CD4-positive, alpha-beta T cell treated with Interleukin-15 for 4 hours (primary cell): ENCODE measurements around the gene PDYN.
"Not testable (repeated sequence)": the region's sequence is repeated elsewhere in the genome, so short reads cannot be mapped to it uniquely, and the experiment has no call there.

Experiments
- DNase-seq: peaks from one replicate; pipeline ENCODE4 v3.0.0-alpha.2; 2020; ENCODE audit warnings: low spot score

The PDYN gene

DNA sequence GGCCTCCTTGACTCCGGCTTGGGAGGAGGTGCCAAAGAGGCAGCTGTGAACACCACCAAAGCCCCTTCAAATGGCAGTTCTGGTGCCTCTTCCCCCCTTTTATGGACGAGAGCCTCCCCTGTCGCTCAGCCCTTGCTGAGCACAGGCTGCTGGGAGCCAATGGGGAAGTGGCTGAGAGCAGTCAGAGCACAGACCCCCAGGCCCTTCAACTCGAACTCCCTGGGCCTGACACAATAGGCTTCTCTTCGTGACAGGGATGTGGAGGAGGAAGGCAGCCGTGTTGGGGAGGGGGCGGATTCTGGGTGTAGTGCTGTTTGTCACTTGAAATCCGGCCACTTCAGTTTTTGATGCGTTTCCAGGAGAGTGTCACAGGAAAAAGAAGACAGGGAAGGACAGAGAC is at the start of gene PDYN:
Gene PDYN (minus strand): TSS at position 73 of the 400 bp plus-strand sequence. CDS start 10,974 bp downstream, outside the sequence.
- DNase-seq, result no peak

DNA sequence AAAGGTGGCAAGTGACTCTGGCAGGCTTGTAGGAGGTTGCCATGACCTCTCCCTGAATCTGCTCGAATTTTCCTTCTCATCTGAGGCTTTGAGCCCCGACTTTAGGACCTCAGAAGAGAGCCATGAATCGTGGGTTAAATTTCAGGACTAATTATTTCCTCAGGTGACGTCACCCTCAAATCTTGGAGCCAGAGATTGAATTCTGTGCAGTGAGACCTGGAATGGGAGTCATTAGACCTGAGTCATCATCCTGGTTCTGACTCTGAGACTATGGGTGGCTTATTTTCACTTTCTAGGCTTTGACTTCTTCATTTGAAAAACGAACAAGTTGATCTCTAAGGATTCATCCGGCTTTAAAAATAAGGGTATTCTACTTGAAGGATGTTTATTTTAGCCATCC is 48.5 kb upstream of the PDYN start:
- DNase-seq, result no peak

DNA sequence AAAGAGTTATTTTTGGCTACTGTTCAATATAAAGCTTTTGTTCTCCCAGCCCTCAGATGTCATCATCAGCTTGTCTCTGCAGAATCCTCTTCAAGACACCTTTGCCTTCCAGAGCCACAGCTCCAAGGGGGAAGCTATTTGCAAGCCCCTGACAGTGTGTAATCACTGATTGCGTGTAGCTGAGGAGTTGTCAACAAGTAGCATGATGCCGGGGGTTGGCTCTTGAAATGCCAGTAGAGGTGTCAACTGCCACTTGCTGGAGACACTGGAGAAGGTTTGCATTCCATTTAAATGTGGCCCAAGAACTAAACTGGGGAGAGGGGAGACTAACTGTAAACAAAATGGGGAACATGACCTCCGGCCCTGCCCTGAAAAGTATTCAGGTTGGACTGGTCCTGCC is 44.3 kb upstream of the PDYN start:
- no peak for DNase-seq

DNA sequence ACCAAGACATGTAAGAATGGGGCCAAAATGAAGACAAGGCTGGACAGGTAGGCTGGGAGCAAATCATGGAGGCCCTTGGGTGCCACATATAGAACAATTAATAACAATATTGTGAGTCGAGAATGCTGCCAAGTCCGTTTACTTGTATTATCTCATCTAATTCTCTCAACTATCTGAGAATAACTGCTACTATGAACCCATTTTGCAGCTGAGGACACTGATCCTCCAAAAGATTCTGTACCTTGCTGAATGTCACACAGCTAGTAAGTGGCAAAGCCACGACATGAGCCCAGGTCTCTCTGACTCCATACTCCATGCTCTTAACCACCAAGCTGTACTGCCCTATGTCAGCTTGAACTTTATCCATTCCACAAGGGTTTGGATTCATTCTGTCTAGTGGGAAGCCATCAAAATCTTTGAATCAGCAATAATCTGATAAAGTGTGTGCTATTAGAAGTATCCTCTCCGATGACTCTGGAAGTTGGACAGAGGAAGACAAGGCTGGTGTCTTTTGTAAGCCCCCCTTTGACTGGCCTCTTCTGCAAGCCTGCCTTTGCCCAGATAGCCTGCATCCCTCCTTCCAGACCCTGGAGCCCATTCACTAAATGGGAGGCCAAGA is 43.5 kb upstream of the PDYN start:
- DNase-seq, result no peak

DNA sequence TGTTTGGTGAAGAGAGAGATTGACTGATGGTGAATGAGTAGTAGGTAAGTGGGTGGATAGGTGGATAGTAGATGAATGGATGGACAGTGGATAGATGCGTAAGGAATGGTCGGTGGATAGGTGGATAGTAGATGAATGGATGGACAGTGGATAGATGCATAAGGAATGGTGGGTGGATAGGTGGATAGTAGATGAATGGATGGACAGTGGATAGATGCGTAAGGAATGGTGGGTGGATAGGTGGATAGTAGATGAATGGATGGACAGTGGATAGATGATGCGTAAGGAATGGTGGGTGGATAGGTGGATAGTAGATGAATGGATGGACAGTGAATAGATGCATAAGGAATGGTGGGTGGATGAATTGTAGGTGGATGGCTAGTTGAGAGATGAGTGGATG is 42.5 kb upstream of the PDYN start:
- not testable (repeated sequence) for DNase-seq

DNA sequence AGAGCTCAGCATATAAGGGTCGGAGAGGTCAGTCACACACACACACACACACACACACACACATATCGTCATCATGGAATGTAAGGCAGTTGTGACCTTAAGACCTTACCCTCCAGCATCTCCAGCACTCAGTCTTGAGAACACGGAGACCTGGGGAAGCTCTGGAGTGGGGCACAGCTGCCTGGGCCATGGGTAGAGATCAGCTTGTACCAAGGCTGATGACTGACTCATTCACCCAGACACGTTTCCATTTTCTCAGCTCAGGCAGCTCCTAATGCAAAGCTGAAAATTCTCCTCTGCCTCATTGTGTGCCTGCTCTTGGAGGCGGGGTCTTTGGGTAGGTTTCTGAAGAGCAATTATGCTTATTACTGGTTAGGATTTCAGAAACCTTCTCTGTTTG is 38.3 kb upstream of the PDYN start:
- no peak for DNase-seq

DNA sequence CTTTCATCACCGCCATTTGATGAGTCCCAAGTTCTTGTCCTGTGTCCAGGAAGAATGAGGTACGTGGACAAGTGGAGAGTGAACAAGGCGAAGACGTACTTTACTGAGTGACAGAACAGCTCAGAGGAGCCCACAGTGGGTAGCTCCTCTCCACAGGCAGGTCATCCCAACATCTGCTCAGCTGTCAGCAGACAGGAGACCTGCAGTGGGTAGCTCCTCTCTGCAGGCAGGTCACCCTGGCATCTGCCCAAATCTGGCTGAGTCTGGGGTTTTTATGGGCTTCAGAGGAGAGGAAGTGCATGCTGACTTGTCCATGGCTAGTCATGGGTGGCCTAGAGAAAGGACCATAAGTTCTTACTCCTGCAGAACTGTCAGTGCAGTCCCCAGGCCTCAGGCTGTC is 32.7 kb upstream of the PDYN start:
- DNase-seq, result no peak

DNA sequence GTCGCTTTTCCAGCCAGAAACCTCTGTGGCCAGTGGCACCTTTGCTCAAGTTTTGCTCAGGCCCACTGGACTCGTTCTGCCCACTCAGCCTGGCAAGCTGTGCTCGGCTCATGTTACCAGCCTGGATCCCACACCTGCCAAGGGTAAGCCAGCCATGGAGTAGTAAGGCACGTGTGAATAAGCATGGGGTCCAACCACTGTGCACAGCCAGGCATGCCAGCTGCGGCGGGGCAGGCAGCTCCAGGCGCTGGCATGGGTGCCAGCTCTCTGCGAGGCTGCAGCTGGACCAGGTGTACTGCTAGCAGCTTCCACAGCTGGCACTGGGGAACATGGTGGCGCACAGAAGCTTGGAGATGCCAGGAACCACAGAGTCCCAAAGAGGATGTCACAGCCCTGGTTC is 32.1 kb upstream of the PDYN start:
- no peak for DNase-seq

DNA sequence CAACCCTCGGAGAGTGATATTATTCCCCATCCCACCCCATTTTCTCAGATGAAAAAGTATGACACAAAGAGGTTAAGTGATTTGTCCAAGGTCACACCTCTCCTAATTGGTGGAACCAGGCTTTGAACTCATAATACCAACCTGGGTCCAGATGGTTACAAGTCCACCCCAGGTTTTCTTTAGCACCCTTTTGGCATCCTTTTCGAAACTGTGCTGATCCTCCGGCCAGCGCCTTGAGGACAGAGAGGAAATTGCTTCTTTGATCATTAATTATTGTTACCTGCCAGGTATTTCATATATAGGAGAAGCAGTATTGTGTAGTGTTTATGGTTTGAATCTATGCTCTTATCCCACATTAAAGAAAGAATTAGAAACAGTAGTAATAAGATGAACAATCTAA is 29.3 kb upstream of the PDYN start:
- DNase-seq, result no peak

DNA sequence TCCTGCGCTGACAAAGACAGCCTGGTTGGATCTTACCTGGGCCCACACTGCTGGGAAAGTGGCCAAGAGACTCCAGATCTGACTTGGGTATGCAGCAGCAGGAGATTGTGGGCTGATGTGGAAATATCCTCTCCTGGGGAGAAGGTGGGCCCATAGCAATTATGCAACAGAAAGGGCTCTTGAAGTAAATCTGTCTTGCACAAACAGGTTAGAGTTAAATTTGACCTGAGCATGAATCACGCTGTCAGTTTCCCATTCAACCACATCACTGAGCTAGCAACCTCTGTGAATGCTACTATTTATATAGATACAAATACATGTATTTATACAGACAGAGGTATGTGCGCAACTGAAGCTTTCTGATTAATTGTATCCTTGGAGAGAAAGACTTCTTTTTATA is 28.3 kb upstream of the PDYN start:
- no peak for DNase-seq

DNA sequence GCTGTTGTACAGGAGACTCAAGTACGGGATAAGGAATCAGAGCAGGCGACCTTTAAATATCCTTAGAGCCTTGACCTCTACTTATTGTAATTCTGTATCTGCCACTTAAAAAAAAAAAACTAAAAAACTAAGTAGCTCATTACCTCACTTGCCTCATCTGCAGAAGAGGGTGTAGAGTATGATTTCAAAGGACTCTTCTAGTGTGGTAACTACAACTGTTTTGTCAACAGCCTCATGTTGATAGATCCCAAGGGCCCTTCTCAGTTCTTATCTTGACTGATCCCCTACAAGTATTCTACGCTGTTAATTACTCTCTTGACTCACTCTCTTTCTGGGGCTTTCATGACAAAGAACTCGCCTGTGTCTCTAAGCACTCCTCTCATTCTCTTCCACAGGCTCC is 16.7 kb upstream of the PDYN start:
- no peak for DNase-seq

DNA sequence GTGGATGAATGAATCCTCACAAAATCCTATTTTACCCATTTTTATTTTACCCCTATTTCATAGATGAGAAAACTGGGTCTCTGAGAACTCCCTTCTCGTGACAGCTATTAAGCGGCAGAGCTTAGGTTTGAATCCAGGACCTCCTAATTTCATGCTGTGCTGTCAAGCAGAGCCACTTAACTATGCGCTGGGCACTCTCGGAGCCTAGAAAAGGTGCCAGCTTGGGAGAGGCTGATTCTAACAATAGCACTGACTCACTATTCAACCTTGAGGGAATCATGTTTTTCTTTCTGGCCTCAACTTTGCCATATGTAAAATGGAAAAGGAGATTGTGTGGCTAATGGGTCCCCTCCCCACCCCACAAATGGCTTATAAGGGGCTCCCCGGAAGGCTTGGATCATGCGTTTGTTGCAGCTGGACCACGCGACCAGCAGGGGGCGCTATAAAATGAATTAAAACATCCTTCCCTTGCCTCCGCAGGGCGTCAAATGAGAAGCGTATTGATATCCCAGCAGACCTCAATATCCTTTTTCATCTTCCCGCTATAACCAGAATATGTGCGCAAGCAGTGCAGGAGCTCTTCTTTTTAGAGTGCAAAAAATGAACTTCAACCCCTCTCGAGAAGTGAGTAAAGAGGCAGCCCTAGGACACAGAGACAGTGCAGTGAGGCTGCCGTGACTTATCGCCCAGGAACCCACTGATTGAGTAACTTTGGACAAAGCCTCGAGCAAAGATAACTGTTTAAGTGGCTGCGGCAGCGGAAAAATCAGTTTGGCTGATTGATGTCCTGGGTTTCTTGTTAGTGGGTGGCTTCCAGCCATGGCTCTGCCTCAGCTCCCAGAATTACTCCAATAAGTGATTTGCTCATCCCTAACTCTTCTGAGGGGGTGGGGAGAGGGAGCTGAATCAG is 12.8 kb upstream of the PDYN start:
- peak; percentile 26 for DNase-seq

DNA sequence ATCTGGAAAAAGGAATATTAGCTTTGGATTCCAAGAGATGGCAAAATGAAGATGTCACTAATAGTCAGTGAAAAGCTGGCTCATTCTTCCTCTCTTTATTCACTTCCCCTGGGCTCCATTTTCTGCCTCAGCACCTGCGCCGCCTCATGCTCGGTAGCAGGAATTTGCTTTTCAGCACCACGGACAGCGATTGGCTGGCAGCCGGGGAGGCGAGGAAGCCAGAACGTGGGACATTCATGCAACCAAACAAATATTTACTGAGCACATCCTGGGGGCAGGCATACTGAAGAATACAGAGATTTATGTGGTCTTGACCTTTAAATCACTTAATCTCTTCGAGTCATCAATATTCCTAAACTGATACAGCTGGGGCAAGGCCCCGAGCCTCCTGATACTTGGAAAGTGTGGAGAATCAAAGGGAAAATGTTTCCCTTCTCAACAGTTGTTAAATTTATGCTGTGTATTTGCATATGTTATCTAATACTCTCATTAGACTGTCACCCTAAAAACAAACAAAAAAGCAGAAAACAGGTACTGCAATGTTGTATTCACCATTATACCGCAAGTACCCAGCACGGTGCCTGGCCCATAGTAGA is 12.1 kb upstream of the PDYN start:
- DNase-seq, result peak; percentile 40

DNA sequence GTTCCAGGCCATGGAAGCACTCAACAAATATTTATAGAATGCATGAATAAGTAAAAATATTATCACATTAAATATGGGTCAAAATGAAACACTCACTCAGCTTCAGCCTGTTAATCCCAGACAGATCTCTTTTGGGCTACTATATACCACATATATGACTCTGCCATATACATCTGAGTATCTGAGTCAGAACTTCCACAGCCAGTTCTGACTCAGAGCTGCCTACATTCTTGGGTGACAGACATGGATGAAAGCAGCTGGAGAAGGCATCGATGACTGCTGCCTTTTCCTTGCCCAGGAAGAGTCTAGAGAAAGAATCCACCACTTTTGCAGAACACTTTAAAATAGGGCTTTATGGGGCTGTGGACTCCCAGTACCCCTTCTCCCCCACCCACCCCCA is 11.5 kb upstream of the PDYN start:
- DNase-seq, result no peak

DNA sequence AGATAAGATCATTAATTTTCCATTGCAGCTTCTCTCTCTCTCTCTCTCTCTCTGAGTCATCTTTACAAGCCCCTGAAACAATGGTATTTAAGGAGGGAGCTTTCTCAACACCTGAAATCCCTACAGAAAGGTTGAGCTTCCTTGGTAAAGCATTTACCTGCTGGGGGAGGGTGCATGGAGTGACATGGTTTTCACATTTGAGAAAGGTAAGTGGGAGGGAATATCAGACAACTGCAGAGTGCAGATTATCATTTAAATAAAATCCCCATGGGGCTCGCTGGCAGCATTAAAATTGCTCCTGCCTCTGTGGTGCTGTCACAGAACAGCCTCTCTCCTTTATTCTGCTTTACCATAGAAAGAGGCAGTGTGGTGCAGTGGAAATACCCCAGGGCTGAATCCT is 10.3 kb upstream of the PDYN start:
- DNase-seq, result no peak

DNA sequence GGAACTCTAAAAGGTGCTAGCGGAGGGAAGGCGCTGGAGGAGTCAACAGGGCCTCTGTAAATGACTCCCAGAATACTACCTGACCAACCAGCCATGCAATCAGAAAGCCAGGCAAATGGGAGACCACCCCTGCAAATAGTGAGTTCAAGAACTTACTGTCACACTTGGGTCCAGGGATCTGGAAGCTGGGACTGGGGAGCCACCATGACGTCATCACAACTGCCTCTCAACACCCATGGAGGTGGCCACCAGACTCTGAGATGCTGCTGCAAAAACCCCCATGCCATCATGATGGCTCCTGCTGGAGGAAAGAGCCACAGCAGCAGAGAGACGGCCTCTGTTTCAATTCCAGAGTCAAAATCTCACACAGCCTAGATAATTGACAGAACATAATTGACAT is 8.5 kb upstream of the PDYN start:
- no peak for DNase-seq

DNA sequence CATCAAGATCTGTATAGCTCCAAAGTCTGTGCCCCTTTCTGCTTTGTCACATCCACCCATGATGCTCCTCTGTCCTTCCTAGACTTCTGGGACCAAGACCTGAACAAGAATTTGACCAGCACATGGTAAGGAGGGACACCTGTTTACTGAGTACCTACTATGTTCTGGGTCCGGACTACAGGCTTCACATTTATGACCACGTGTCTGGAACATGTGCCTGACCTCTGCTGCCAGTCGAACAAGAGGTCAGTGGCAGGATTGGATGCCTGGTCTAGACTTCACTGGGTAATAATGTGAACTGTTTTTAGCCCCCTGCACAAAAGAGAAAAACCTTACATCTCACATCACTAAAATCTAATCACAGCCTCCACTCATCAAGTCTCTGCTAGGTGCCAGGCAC is 7.3 kb upstream of the PDYN start:
- DNase-seq, result no peak

DNA sequence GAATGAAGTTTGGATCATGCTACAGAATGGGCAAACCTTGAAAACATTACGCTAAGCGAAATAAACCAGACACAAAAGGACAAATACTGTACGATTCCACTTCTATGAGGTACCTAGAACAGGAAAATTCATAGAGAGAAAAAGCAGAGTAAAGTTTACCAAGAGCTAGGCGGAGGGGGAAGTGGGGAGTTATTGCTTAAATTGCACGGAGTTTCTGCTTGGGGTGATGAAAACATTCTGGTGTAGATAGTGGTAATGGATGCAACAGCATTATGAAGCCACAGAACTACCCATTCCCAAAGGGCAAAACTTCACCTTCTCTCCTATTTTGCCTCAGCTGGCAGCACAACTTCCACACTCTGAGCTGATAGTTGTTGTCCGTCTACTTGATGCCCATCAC is 6.4 kb upstream of the PDYN start:
- DNase-seq, result no peak

DNA sequence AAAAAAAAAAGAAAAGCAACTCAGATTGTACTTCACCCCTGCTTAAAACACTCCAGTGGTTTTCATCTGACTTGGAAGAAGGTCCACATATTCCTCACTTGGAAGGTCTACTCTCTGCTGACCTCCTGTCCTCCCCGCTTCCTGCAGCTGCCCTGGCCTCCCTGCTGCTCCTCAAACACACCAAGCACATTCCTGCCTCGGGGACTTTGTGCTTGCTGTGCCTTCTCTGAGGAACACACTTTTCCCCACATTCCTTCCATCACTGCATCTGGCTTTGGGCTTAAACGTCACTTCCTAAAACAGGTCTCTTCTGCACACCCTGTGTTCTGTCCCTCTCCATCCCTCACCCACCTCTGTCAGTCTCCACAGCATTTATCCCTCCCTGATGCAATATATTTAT is 4.9 kb upstream of the PDYN start:
- DNase-seq, result no peak

DNA sequence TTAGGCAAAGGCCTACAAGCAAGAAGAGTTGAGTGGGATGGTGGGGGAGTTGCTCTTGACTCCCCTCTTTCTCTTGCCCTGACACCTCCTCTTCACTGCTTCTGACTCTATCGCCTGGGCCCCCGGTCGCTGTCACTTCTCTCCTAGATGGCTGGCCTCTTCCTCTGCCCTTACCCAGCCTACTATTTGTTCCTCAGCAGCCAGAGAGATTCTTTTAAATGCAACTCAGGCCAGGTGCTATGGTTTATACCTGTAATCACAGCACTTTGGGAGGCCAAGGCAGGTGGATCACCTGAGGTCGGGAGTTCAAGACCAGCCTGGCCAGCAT is 4.3 kb upstream of the PDYN start:
- no peak for DNase-seq

DNA sequence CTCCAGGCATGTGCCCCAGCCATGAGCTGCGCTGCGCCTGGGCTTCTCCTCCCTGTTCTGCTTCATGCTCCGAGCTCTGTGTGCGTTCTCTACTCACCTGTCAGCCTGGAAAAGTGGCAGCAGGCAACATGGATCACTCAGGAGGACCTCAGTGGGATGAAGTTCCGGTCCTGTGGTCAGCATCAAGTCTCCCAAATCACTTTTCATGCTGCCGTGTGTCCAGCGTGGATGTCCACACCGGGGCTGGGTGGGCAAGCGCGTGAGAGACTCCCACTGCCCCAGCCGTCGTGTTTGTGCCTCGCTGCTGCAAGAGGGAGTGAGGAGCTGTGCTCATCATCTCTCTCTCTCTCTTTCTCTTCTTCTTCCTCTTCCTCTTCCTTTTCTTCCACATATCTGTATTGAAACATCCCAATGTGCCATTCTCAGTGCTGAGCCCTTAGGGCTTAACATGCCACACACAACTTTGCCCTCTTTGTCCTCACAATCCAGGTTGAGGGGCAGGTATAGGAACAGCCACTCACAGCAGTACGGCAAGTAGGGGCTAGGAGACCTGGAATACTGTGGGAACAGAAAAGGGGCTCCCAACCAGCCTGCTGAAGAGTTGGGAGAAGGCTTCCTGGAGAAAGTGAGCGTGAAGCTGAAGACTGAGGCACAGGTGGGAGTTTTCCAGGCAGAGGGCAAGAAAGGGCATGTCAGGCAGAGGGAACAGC is 3.8 kb upstream of the PDYN start:
- DNase-seq, result no peak

DNA sequence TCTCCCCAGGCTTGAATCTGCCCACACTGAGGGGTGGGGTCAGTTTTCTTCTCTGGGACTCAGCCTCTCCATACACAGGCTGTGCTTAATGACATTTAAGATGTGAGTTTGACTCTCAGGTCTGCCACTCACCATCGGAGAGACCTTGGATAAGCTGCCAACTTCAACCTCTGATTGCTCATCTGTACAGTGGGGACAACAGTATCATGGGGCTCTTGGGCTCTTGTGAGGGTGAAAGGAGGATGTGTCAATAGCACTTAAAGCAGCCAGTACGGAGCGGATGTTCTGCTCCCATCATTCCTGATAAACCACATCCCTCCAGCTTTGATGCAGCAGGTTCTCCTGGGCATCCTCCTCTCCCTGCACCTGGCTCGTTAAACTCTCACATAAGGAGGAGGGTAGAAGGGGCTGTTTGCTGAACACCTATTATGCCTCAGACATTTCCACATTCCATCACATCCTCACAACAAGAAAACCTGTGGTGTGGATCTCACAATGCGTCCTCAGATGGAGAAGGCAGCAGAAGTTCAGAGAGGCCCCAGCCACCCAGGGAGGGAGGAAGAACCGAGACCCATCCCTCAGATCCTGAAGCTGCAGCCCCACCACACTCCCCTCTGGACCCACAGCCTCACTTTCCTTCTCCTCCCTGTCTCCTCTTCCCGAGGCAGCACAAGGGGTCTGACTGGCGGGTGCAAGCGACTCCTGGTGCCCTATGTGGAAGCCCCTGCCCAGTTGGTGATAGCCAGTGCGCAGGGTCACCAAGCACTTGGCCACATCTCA is 1.9 kb upstream of the PDYN start:
- DNase-seq, result no peak
